IMR-90 (cell line): Measurements from ENCODE around the gene C15orf61. TPM values are rescaled to one million over a fixed set of nuclear protein-coding genes. Genes with fewer than 3 reads are reported as not detected.
A peak's percentile ranks its signal among the peaks of the same experiment; 100 is the strongest.

ENCODE experiments used
- ATAC-seq: fragments of 200-7000 bp; cut with Tn5 transposase; 2 replicates; pipeline ENCODE4 v1.9.1; 2020; ENCODE audit warnings: low read depth, mild to moderate bottlenecking, moderate library complexity
- BruUV-seq: library from RNA; stranded (reverse); fragments of 400-500 nt; replicated peaks from 2 replicates; lab custom pipeline; 2021; lab: Mats Ljungman, UMichigan
- CTCF ChIA-PET: fragments of 300-600 bp; formaldehyde crosslinking; extraction: SDS; loops from one replicate; lab custom pipeline; 2021; ENCODE audit warnings: antibody characterized with exemption; lab: Yijun Ruan, JAX
- POLR2A ChIA-PET: fragments of 300-600 bp; sonication (Branson Sonifier 250); formaldehyde crosslinking; loops from one replicate; lab custom pipeline; 2022; ENCODE audit warnings: antibody characterized with exemption; ENCODE audit not compliant: unreplicated experiment; lab: Charles Lee
- DNase-seq: peaks from one replicate; pipeline ENCODE4 v3.0.0; 2013
- H2AFZ ChIP-seq: replicated peaks from 2 replicates; pipeline ENCODE3; 2013; ENCODE audit warnings: low read length, mild to moderate bottlenecking; ENCODE audit not compliant: poor library complexity
- H2AK5ac ChIP-seq: 2 replicates; pipeline ENCODE4 v1.6.1; 2013; ENCODE audit warnings: low read depth, low read length, inconsistent platforms
- H2AK9ac ChIP-seq: replicated peaks from 2 replicates; pipeline ENCODE3; 2013; ENCODE audit warnings: mild to moderate bottlenecking, low read depth, low read length, moderate library complexity; ENCODE audit not compliant: poor library complexity
- H2BK120ac ChIP-seq: 2 replicates; pipeline ENCODE4 v1.6.1; 2013; ENCODE audit warnings: low read depth, low read length, inconsistent platforms
- H2BK15ac ChIP-seq: 3 replicates; pipeline ENCODE4 v1.6.1; 2013; ENCODE audit warnings: low read depth, low read length, inconsistent platforms
- H2BK20ac ChIP-seq: 2 replicates; pipeline ENCODE4 v1.6.1; 2013; ENCODE audit warnings: low read depth, mild to moderate bottlenecking, inconsistent platforms, low read length, moderate library complexity
- H2BK5ac ChIP-seq: 2 replicates; pipeline ENCODE4 v1.6.1; 2013; ENCODE audit warnings: mild to moderate bottlenecking, low read depth, low read length, inconsistent platforms; ENCODE audit not compliant: poor library complexity, severe bottlenecking
- H3K14ac ChIP-seq: replicated peaks from 2 replicates; pipeline ENCODE4 v1.6.1; 2013; ENCODE audit warnings: low read depth, low read length, inconsistent platforms
- H3K18ac ChIP-seq: 2 replicates; pipeline ENCODE4 v1.6.1; 2013; ENCODE audit warnings: low read depth, low read length, control low read depth
- H3K23ac ChIP-seq: 2 replicates; pipeline ENCODE4 v1.6.1; 2013; ENCODE audit warnings: low read depth, low read length, inconsistent platforms
- H3K27ac ChIP-seq: 2 replicates; pipeline ENCODE4 v1.5.1; 2013; ENCODE audit warnings: mild to moderate bottlenecking, control low read depth, low read length; ENCODE audit not compliant: insufficient read depth
- H3K27me3 ChIP-seq: 2 replicates; pipeline ENCODE4 v1.6.1; 2013; ENCODE audit warnings: low read length; ENCODE audit not compliant: control insufficient read depth, insufficient read depth
- H3K36me3 ChIP-seq: 2 replicates; pipeline ENCODE4 v1.6.1; 2013; ENCODE audit warnings: low read length, mixed read lengths; ENCODE audit not compliant: control insufficient read depth, insufficient read depth
- H3K4ac ChIP-seq: 2 replicates; pipeline ENCODE4 v1.6.1; 2013; ENCODE audit warnings: low read depth, low read length, inconsistent platforms
- H3K4me1 ChIP-seq: 2 replicates; pipeline ENCODE4 v1.6.1; 2013; ENCODE audit warnings: low read length, mixed read lengths; ENCODE audit not compliant: control insufficient read depth, insufficient read depth
- H3K4me2 ChIP-seq: 2 replicates; pipeline ENCODE4 v1.6.1; 2013; ENCODE audit warnings: low read depth, mild to moderate bottlenecking, control low read depth, low read length, moderate library complexity
- H3K4me3 ChIP-seq: 2 replicates; pipeline ENCODE4 v1.5.1; 2013; ENCODE audit warnings: low read depth, mild to moderate bottlenecking, control low read depth, low read length, moderate library complexity; ENCODE audit not compliant: insufficient read depth
- H3K56ac ChIP-seq: 2 replicates; pipeline ENCODE4 v1.6.1; 2013; ENCODE audit warnings: low read length, inconsistent platforms; ENCODE audit not compliant: insufficient read depth; ENCODE audit errors: extremely low read depth
- H3K79me1 ChIP-seq, 2 experiments: 2 replicates each; pipeline ENCODE4 v1.6.1; 2013; ENCODE audit warnings: low read length in 2 of 2, inconsistent platforms in 1 of 2, low read depth in 1 of 2
- H3K9ac ChIP-seq: 2 replicates; pipeline ENCODE4 v1.6.1; 2013; ENCODE audit warnings: low read depth, low read length, control low read depth
- H3K9me1 ChIP-seq: 2 replicates; pipeline ENCODE4 v1.6.1; 2013; ENCODE audit warnings: low read length, inconsistent platforms; ENCODE audit not compliant: insufficient read depth
- H3K9me3 ChIP-seq: 2 replicates; pipeline ENCODE4 v1.6.1; 2013; ENCODE audit warnings: low read length; ENCODE audit not compliant: control insufficient read depth, insufficient read depth
- H4K20me1 ChIP-seq: 2 replicates; pipeline ENCODE4 v1.6.1; 2013; ENCODE audit warnings: low read length, inconsistent platforms; ENCODE audit not compliant: insufficient read depth
- H4K5ac ChIP-seq: 2 replicates; pipeline ENCODE4 v1.6.1; 2013; ENCODE audit warnings: mild to moderate bottlenecking, low read depth, low read length, control low read depth
- H4K8ac ChIP-seq, 2 experiments: 2 replicates each; pipeline ENCODE4 v1.6.1; 2013; ENCODE audit warnings: low read depth in 2 of 2, low read length in 2 of 2, control low read depth in 1 of 2, inconsistent platforms in 1 of 2
- H4K91ac ChIP-seq: 2 replicates; pipeline ENCODE4 v1.6.1; 2013; ENCODE audit warnings: low read depth, low read length, inconsistent platforms; ENCODE audit not compliant: insufficient read depth
- BHLHE40 ChIP-seq: fragments of 150-350 bp; IDR thresholded peaks from 2 replicates; pipeline ENCODE4 v1.6.1; 2016; ENCODE audit warnings: mild to moderate bottlenecking, low read depth, low read length
- CEBPB ChIP-seq: IDR thresholded peaks from 2 replicates; pipeline ENCODE4 v1.6.1; 2012; ENCODE audit warnings: low read depth, low read length, improper control_type of control experiment
- CTCF ChIP-seq: conservative IDR thresholded peaks from 2 replicates; pipeline ENCODE4 v1.5.1; 2012; ENCODE audit warnings: mild to moderate bottlenecking, low read depth, low read length, improper control_type of control experiment
- ELK1 ChIP-seq: fragments of 150-350 bp; IDR thresholded peaks from 2 replicates; pipeline ENCODE4 v1.6.1; 2016; ENCODE audit warnings: low read depth, mild to moderate bottlenecking, low read length, moderate library complexity, borderline replicate concordance
- FOS ChIP-seq: fragments of 150-350 bp; IDR thresholded peaks from 2 replicates; pipeline ENCODE4 v1.6.1; 2016; ENCODE audit warnings: low read depth, low read length
- MAFK ChIP-seq: IDR thresholded peaks from 2 replicates; pipeline ENCODE4 v1.6.1; 2012; ENCODE audit warnings: low read depth, low read length, improper control_type of control experiment
- MAZ ChIP-seq: IDR thresholded peaks from 2 replicates; pipeline ENCODE4 v1.6.1; 2012; ENCODE audit warnings: low read depth, mild to moderate bottlenecking, low read length, improper control_type of control experiment, moderate library complexity, borderline replicate concordance
- MXI1 ChIP-seq: IDR thresholded peaks from 2 replicates; pipeline ENCODE4 v1.6.1; 2012; ENCODE audit warnings: low read depth, mild to moderate bottlenecking, low read length, moderate library complexity, borderline replicate concordance
- NFE2L2 ChIP-seq: fragments of 150-350 bp; IDR thresholded peaks from 2 replicates; pipeline ENCODE4 v1.6.1; 2016; ENCODE audit warnings: low read depth, mild to moderate bottlenecking, low read length
- POLR2A ChIP-seq: IDR thresholded peaks from 2 replicates; pipeline ENCODE4 v1.6.1; 2012; ENCODE audit warnings: mild to moderate bottlenecking, low read depth, low read length
- RAD21 ChIP-seq: IDR thresholded peaks from 2 replicates; pipeline ENCODE4 v1.6.1; 2012; ENCODE audit warnings: low read length, improper control_type of control experiment
- RCOR1 ChIP-seq: IDR thresholded peaks from 2 replicates; pipeline ENCODE4 v1.6.1; 2012; ENCODE audit warnings: mild to moderate bottlenecking, low read length, improper control_type of control experiment; ENCODE audit not compliant: insufficient replicate concordance
- SMC3 ChIP-seq: fragments of 150-350 bp; IDR thresholded peaks from 2 replicates; pipeline ENCODE4 v1.6.1; 2016; ENCODE audit warnings: low read depth, mild to moderate bottlenecking, antibody characterized with exemption, low read length, moderate library complexity
- USF2 ChIP-seq: fragments of 150-350 bp; IDR thresholded peaks from 2 replicates; pipeline ENCODE4 v1.6.1; 2017; ENCODE audit warnings: mild to moderate bottlenecking, antibody characterized with exemption, low read length, low read depth
- WGBS, 2 experiments: methylation state at CpG; one replicate each; pipeline versions ENCODE4 v1.1.5 to v1.1.7; 2013; ENCODE audit warnings: missing lambda C conversion rate in 2 of 2; ENCODE audit not compliant: insufficient read length in 1 of 2; ENCODE audit errors: extremely low coverage in 2 of 2; 5-methylcytosine and 5-hydroxymethylcytosine counted together
- dilution Hi-C: fragments of 300-500 bp; cut with HindIII; formaldehyde crosslinking; loops from one replicate; pipeline ENCODE4 v1.14.3; 2018; ENCODE audit warnings: low sequenced_read_pairs; ENCODE audit not compliant: unreplicated experiment
- in situ Hi-C: fragments of 300-500 bp; cut with MboI; formaldehyde crosslinking; loops from 3 replicates; pipeline ENCODE4 v1.14.3; 2019; ENCODE audit warnings: low sequenced_read_pairs, inconsistent platforms, mixed read lengths
- intact Hi-C: fragments of 100-400 bp; cut with micrococcal nuclease; formaldehyde crosslinking; loops from 2 replicates; pipeline ENCODE4 v1.10.0; 2022
- polyA plus RNA-seq, 3 experiments: library from polyadenylated mRNA; depleted of rRNA; stranded (reverse); fragments of >200 nt; gene quantifications; 2 replicates each; pipeline ENCODE4 v1.2.3, GENCODE V29; 2012; ENCODE audit warnings: low replicate concordance in 1 of 3
- total RNA-seq: library from RNA; depleted of rRNA; stranded (reverse); fragments of >200 nt; gene quantifications from 2 replicates; pipeline ENCODE4 v1.2.3, GENCODE V29; 2012

C15orf61 gene
- total and polyA plus RNA-seq, 2 of the 4 experiments (the other 2 are of a cell fraction) = 1.4 to 2.5 TPM

- no peaks in the 10 kb centered on the region for H3K9me3 ChIP-seq
- CTCF ChIA-PET = no interaction called here
- H2BK120ac ChIP-seq = no peak overlapping the region
- no peak overlapping the region for H3K27ac ChIP-seq
- peak overlapping the region; percentile 77 for H3K4me2 ChIP-seq
- H2BK15ac ChIP-seq = no peak overlapping the region
- H2BK20ac ChIP-seq = no peak overlapping the region
- no peak overlapping the region for H2AK5ac ChIP-seq
- no peaks in the 10 kb centered on the region for H4K20me1 ChIP-seq
- no peak overlapping the region for H4K91ac ChIP-seq
- DNase-seq (peak; percentile 52), ATAC-seq (peak; percentile 77)
- no peak overlapping the region for H3K23ac ChIP-seq
- peak overlapping the region; percentile 6 for H2AFZ ChIP-seq
- intact Hi-C loops = no loop called here
- POLR2A ChIA-PET = no interaction called here
- H3K56ac ChIP-seq = no peak overlapping the region
- no peak overlapping the region for H3K9ac ChIP-seq
- dilution Hi-C loops = no loop called here
- peak overlapping the region; percentile 29 for H2AK9ac ChIP-seq
- no peaks in the 10 kb centered on the region for H3K79me1 ChIP-seq
- H3K14ac ChIP-seq = 0 out of 2 replicates have a peak overlapping the region, but pooled peaks have one; percentile 7
- in situ Hi-C loops = no loop called here
- H3K4me3 ChIP-seq = no peak overlapping the region
- H4K8ac ChIP-seq = no peak overlapping the region
- no peak for TF ChIP-seq BHLHE40
- no peak for TF ChIP-seq RCOR1
- no peak for TF ChIP-seq MAZ
- TF ChIP-seq FOS = no peak
- no peak for TF ChIP-seq MXI1
- TF ChIP-seq RAD21 = no peak
- TF ChIP-seq ELK1 = no peak
- TF ChIP-seq SMC3 = no peak
- TF ChIP-seq NFE2L2 = no peak
- TF ChIP-seq POLR2A = no peak
- TF ChIP-seq USF2 = no peak
- no peak for TF ChIP-seq MAFK
- TF ChIP-seq CTCF = no peak
- no peak for TF ChIP-seq CEBPB
- H3K36me3 ChIP-seq = no peaks in the 10 kb centered on the region
- H3K18ac ChIP-seq = no peak overlapping the region
- H3K9me1 ChIP-seq = peaks cover 5% of the 10 kb centered on the region
- H3K4ac ChIP-seq = no peak overlapping the region
- no TSS peak for BruUV-seq
- H4K5ac ChIP-seq = no peak overlapping the region
- no peak overlapping the region for H2BK5ac ChIP-seq
- WGBS, 2 experiments = 60% methylated on average over 1 of the region's 5 CpGs; no CpG with 5 or more reads in 1 of the 2 experiments
- peaks cover 3% of the 10 kb centered on the region; the same call in 1 of the 2 replicates for H3K4me1 ChIP-seq
- peaks cover 6% of the 10 kb centered on the region; the same call in 1 of the 2 replicates for H3K27me3 ChIP-seq
Observed at GRCh38 chr15:67479781-67480505, 41.0 kb upstream of the C15orf61 start.
